Measurements from ENCODE around the gene GDPD5. TPM values are rescaled to one million over a fixed set of nuclear protein-coding genes. Genes with fewer than 3 reads are reported as not detected.

The GDPD5 gene
- total RNA-seq, 4 donors from 2014 or later: 5.1 to 9.3 (median 8.4) TPM

DNA sequence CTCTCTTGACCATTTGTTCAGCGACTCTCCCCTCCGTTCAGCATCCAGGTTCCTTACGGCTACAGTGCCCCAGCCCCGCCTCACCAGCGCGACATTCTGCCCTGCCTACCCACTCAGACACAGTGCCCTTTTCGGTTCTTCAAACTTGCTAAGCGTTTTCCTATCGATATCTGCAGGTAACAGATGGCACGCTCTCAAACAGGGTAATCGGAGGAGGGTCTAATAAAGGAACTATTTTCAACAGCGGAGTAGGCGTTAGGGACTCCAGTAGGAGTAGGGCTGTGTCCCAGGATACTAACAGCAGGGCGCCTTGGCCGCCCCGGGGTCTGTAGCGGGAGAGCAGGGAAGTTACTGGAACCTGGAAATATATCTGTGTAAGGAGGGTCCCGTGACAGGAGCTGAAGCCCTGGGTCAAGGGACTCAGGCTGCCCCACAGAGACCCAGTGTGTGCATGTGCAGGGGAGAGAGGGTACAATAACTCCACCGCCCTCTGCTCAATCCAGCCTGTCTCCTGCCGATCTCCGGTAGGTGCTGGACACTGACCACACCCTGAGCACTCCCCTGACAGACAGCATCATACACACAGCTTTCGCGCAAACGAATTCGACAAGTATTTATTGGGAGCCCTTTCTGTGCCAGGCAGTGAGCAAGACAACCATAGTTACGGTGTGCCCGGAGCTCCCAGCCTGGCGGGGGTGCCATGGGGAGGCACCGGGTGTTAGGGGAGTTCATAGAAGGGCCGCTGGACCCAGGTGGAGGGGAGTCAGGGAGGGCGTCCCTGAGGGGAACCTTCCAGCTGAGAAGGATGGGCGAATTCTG is 94.8 kb downstream of the GDPD5 start:
- H3K4me1 ChIP-seq: peaks cover 10 to 41% (median 30%) of the 10 kb centered on the region in 4 donors
- WGBS: 37% methylated on average over 32 of the region's 32 CpGs
- no peak overlapping the region for H3K27ac ChIP-seq (replicated peaks in 1 of 4)
- peaks cover 0 to 55% (median 16%) of the 10 kb centered on the region in 4 donors for H3K27me3 ChIP-seq
- H3K36me3 ChIP-seq: peaks cover 0 to 11% (median 5%) of the 10 kb centered on the region in 4 donors
- DNase-seq (ENCODE audit: extremely low spot score): no peak
- TF ChIP-seq POLR2A (IDR thresholded peaks at IDR 0.05; ENCODE audit: low read depth): no peak
- no peak for TF ChIP-seq POLR2AphosphoS5 (IDR thresholded peaks at IDR 0.05)
- TF ChIP-seq, protein P1, sequence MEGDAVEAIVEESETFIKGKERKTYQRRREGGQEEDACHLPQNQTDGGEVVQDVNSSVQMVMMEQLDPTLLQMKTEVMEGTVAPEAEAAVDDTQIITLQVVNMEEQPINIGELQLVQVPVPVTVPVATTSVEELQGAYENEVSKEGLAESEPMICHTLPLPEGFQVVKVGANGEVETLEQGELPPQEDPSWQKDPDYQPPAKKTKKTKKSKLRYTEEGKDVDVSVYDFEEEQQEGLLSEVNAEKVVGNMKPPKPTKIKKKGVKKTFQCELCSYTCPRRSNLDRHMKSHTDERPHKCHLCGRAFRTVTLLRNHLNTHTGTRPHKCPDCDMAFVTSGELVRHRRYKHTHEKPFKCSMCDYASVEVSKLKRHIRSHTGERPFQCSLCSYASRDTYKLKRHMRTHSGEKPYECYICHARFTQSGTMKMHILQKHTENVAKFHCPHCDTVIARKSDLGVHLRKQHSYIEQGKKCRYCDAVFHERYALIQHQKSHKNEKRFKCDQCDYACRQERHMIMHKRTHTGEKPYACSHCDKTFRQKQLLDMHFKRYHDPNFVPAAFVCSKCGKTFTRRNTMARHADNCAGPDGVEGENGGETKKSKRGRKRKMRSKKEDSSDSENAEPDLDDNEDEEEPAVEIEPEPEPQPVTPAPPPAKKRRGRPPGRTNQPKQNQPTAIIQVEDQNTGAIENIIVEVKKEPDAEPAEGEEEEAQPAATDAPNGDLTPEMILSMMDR (IDR thresholded peaks at IDR 0.05): no peak
- TF ChIP-seq EP300 (IDR thresholded peaks at IDR 0.05): no peak
- H3K4me3 ChIP-seq: peak overlapping the region; percentile 47 to 60 (median 50)
- intact Hi-C loops (cut with DNase I): no loop called here
- H3K9me3 ChIP-seq: peaks cover 0 to 7% (median 3%) of the 10 kb centered on the region in 4 donors

DNA sequence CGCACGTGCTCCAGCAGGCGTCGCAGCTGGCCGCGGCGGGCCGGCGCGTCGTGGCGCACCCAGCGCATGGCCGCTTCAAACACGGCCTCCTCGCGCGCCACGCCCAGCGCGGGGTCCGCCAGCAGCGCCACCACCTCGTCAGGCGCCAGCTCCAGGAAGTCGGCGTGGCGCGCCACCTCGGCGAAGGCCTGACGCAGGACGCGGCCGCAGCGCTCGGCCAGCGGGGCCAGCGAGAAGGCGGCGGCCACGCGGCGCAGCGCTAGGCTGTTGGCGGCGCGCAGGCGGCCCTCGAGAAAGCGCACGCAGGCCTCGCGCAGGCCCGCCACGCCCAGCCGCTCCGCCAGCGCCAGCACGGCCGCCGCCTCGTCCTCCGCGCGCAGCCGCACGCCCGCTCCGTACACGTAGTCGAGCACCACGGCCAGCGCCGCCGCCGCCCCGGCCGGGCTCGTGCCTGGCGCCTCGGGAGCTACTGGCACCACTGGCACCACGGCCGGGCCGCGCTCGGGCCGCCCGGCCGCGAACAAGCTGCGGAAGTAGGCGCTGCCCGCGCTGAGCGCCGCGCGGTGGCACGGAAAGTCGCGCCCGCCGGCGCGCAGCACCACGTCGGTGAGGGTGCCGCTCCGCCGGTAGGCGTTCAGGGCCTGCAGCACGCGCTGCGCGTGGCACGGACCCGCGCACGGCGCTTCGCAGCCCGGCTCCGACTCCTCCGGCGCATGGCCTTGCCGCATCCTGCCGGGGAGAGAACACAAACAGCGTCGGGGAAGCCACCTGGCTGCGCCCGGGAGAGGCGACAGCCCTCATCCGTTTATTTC is 95.6 kb downstream of the GDPD5 start:
- peaks cover 10 to 41% (median 30%) of the 10 kb centered on the region in 4 donors for H3K4me1 ChIP-seq
- H3K27me3 ChIP-seq: peaks cover 0 to 55% (median 16%) of the 10 kb centered on the region in 4 donors
- DNase-seq (ENCODE audit: extremely low spot score): no peak
- H3K9me3 ChIP-seq: peaks cover 0 to 7% (median 3%) of the 10 kb centered on the region in 4 donors
- H3K36me3 ChIP-seq: peaks cover 0 to 6% (median 2%) of the 10 kb centered on the region in 4 donors
- TF ChIP-seq POLR2AphosphoS5 (IDR thresholded peaks at IDR 0.05): no peak
- no peak for TF ChIP-seq EP300 (IDR thresholded peaks at IDR 0.05)
- TF ChIP-seq, protein P1 (IDR thresholded peaks at IDR 0.05): no peak
- TF ChIP-seq POLR2A (IDR thresholded peaks at IDR 0.05; ENCODE audit: low read depth): no peak
- H3K27ac ChIP-seq (replicated peaks in 1 of 4): peak overlapping the region in 1 of 4 donors; percentile 35
- H3K4me3 ChIP-seq: peak overlapping the region; percentile 47 to 60 (median 50)
- intact Hi-C loops (cut with DNase I): no loop called here
- WGBS: 0% methylated on average over 4 of the region's 134 CpGs

DNA sequence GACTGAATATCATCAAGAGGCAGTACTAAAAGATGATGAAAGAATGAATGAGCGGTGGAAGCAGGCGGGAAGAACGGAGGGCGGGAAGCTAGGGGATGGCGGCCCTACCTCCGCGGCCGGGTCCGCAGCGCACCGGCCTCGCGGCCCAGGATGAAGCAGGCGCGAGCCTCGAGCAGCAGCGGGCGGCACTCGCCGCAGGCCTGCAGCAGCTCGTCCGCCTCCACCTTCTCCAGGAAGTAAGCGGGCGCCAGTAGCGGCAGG is 96.2 kb downstream of the GDPD5 start:
- no peak overlapping the region for H3K27ac ChIP-seq (replicated peaks in 1 of 4)
- peaks cover 10 to 41% (median 30%) of the 10 kb centered on the region in 4 donors for H3K4me1 ChIP-seq
- H3K27me3 ChIP-seq: peaks cover 0 to 55% (median 16%) of the 10 kb centered on the region in 4 donors

DNA sequence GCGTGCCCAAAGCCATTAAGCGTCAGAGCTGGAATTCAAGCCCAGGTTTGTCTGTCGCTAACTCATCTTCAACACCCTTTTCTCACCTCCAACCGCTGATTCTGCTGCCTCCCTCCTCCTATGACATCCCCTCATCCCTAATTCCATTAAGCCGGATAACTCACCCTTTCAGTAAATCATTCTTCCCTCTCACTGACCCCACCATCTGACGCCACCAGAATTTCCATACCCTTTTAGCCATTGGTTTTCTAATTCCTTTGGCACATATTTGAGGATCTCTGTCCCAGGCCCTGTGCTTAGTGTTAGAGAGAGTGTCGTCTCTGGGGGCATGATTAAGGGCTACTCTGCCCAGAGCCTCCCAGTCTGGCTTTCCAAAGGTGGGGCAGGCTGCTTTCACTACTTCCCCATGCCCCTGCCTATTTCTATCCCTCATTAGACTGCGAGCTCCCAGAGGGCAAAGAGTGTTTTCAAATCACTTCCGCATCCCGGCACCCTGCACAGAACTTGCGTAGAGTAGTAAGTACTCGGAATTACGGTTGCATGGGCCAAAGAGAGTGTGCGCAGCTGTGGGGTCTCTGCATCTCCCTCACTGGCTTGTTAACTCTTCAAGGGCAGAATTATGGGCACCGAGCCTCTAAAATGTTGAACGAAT is 96.6 kb downstream of the GDPD5 start:
- Histone ChIP-seq H3K9me3 (peaks cover 0 to 7% (median 3%) of the 10 kb centered on the region in 4 donors), H3K4me1 (peaks cover 10 to 41% (median 30%) of the 10 kb centered on the region in 4 donors), H3K4me3 (peak overlapping the region in 3 of 4 donors; percentile 53 to 61 (median 57)), H3K27ac (replicated peaks in 1 of 4) (no peak overlapping the region), H3K27me3 (peaks cover 0 to 55% (median 16%) of the 10 kb centered on the region in 4 donors), H3K36me3 (no peaks in the 10 kb centered on the region)
- DNase-seq (ENCODE audit: extremely low spot score): no peak
- intact Hi-C loops (cut with DNase I): no loop called here
- WGBS: 76% methylated on average over 16 of the region's 16 CpGs
- TF ChIP-seq POLR2AphosphoS5 (IDR thresholded peaks at IDR 0.05) (no peak), EP300 (IDR thresholded peaks at IDR 0.05) (no peak), POLR2A (IDR thresholded peaks at IDR 0.05; ENCODE audit: low read depth) (no peak)
- TF ChIP-seq, protein P1 (IDR thresholded peaks at IDR 0.05): no peak

More for the DNA sequence above, 96.2 kb downstream of the GDPD5 start:
- 35% methylated on average over 5 of the region's 25 CpGs for WGBS
- H3K4me3 ChIP-seq: peak overlapping the region; percentile 47 to 60 (median 50)
- no peak for TF ChIP-seq POLR2AphosphoS5 (IDR thresholded peaks at IDR 0.05)
- TF ChIP-seq POLR2A (IDR thresholded peaks at IDR 0.05; ENCODE audit: low read depth): no peak
- TF ChIP-seq, protein P1 (IDR thresholded peaks at IDR 0.05): no peak
- H3K36me3 ChIP-seq: peaks cover 0 to under 1% (median 0%) of the 10 kb centered on the region in 4 donors
- intact Hi-C loops (cut with DNase I): no loop called here
- peaks cover 0 to 7% (median 3%) of the 10 kb centered on the region in 4 donors for H3K9me3 ChIP-seq
- no peak for DNase-seq (ENCODE audit: extremely low spot score)
